HL-60 (cell line): ENCODE data around the gene HHAT.

Experiments
- DNase-seq, 2 experiments: peaks; one replicate each; pipeline ENCODE4 v3.0.0-alpha.2; 2010 to 2020; ENCODE audit warnings: low read depth in 1 of 2, low spot score in 1 of 2
- H3K27ac ChIP-seq: fragments of 250-450 bp; sonication (Bioruptor Pico); replicated peaks from 2 replicates; pipeline ENCODE4 v1.5.1; 2020; ENCODE audit warnings: mild to moderate bottlenecking, moderate library complexity
- H3K27me3 ChIP-seq: fragments of 250-450 bp; sonication (Bioruptor Pico); 2 replicates; pipeline ENCODE4 v1.5.1; 2021; ENCODE audit warnings: mild to moderate bottlenecking, moderate library complexity; ENCODE audit not compliant: insufficient read depth, poor library complexity, severe bottlenecking
- H3K4me3 ChIP-seq: replicated peaks from 2 replicates; pipeline ENCODE4 v1.5.1; 2011; ENCODE audit warnings: mild to moderate bottlenecking, control low read depth, low read length; ENCODE audit not compliant: insufficient read depth
- CTCF ChIP-seq: IDR thresholded peaks from one replicate; pipeline ENCODE4 v1.5.1; 2011; ENCODE audit warnings: low read length, control low read depth, inconsistent platforms; ENCODE audit not compliant: insufficient read depth
- GABPA ChIP-seq: IDR thresholded peaks from 2 replicates; pipeline ENCODE4 v1.6.1; 2012; ENCODE audit warnings: low read depth
- POLR2AphosphoS5 ChIP-seq: IDR thresholded peaks from 2 replicates; pipeline ENCODE4 v1.6.1; 2012; ENCODE audit warnings: low read depth
- REST ChIP-seq: IDR thresholded peaks from 2 replicates; pipeline ENCODE4 v1.6.1; 2012; ENCODE audit warnings: low read depth; ENCODE audit not compliant: insufficient replicate concordance
- SPI1 ChIP-seq: IDR thresholded peaks from 2 replicates; pipeline ENCODE4 v1.6.1; 2012; ENCODE audit warnings: low read depth, mild to moderate bottlenecking, borderline replicate concordance

Gene HHAT

DNA sequence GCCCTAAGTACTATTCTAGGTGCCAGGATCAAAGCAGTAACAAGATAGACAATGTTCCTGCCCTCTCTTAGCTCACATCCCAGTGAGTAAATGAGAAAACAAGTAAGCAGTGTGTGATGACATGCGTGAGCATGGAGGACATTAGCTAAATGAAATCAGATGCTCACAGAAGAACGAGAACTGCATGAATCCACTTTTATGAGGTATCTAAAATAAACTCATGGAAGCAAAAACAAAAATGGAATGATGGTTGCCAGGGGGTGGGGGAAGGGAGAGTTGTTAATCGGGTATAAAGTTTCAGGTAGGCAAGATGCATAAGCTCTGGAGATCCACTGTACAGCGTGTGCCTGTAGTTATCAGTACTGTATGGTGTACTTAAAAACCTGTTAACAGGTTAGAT lies 195.1 kb downstream of the HHAT start:
- no peak for TF ChIP-seq POLR2AphosphoS5
- TF ChIP-seq CTCF, result no peak
- no peak for TF ChIP-seq GABPA
- no peak for TF ChIP-seq SPI1
- no peak for TF ChIP-seq REST
- no peak for DNase-seq
- no peak overlapping the region for H3K4me3 ChIP-seq
- no peak overlapping the region for H3K27ac ChIP-seq
- H3K27me3 ChIP-seq, result no peaks in the 10 kb centered on the region

- TF ChIP-seq GABPA (no peak), POLR2AphosphoS5 (no peak), CTCF (no peak), REST (no peak), SPI1 (no peak)
- H3K4me3 ChIP-seq, result no peak overlapping the region
- no peak for DNase-seq
- H3K27ac ChIP-seq, result no peak overlapping the region
- no peaks in the 10 kb centered on the region for H3K27me3 ChIP-seq
These were observed 197.2 kb downstream of the HHAT start for GRCh38 chr1:210525716-210526454.

DNA sequence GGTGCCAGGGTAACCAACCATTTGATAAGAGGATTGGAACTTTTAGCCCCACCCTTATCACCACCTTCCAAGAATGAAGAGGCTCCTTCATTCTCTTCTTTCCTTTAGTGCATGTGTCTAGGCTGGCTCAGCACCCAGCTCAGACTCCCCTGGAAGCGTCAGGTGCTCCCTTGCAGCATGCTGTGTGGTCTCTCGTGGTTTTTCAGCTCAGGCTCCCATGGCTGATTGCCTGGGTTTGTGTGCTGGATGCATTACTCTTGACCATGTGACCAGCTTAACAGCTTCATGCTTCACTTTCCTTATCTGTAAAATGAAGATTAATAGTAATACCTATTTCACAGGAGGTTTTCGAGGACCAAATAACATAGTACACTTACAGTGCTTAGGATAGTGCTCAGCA lies 198.4 kb downstream of the HHAT start:
- no peaks in the 10 kb centered on the region for H3K27me3 ChIP-seq
- TF ChIP-seq GABPA (no peak), REST (no peak), CTCF (no peak), POLR2AphosphoS5 (no peak), SPI1 (no peak)
- DNase-seq, result no peak
- H3K4me3 ChIP-seq, result no peak overlapping the region
- H3K27ac ChIP-seq, result no peak overlapping the region
